HUES6 (cell line): ENCODE measurements around the gene RAB34.

Experiments
- H3K27ac ChIP-seq: 2 replicates; pipeline ENCODE4 v1.7.0; 2013; ENCODE audit warnings: low read depth, mild to moderate bottlenecking, low read length, inconsistent platforms
- H3K27me3 ChIP-seq: 2 replicates; pipeline ENCODE4 v1.6.1; 2013; ENCODE audit warnings: low read length; ENCODE audit not compliant: control insufficient read depth, insufficient read depth
- H3K36me3 ChIP-seq: 2 replicates; pipeline ENCODE4 v1.6.1; 2013; ENCODE audit warnings: low read length; ENCODE audit not compliant: control insufficient read depth, insufficient read depth
- H3K4me1 ChIP-seq: 2 replicates; pipeline ENCODE4 v1.6.1; 2013; ENCODE audit warnings: low read length; ENCODE audit not compliant: control insufficient read depth, insufficient read depth
- H3K4me3 ChIP-seq: 2 replicates; pipeline ENCODE4 v1.5.1; 2013; ENCODE audit warnings: low read depth, low read length
- H3K9ac ChIP-seq: one replicate; pipeline ENCODE4 v1.6.1; 2013; ENCODE audit warnings: mild to moderate bottlenecking, low read length
- H3K9me3 ChIP-seq: 2 replicates; pipeline ENCODE4 v1.6.1; 2013; ENCODE audit warnings: low read depth, low read length; ENCODE audit not compliant: control insufficient read depth, insufficient read depth

RAB34 gene

GRCh38 chr17:28703552-28704218, 14.0 kb downstream of the RAB34 start:
- Histone ChIP-seq H3K4me1 (peaks cover 8% of the 10 kb centered on the region), H3K27me3 (no peaks in the 10 kb centered on the region), H3K9me3 (no peaks in the 10 kb centered on the region), H3K27ac (no peak overlapping the region), H3K9ac (no peak overlapping the region), H3K36me3 (peaks cover 72% of the 10 kb centered on the region), H3K4me3 (no peak overlapping the region)

GRCh38 chr17:28702752-28703150, 14.9 kb downstream of the RAB34 start:
- Histone ChIP-seq H3K4me1 (peaks cover 8% of the 10 kb centered on the region), H3K9ac (no peak overlapping the region)

GRCh38 chr17:28702026-28702751, 15.5 kb downstream of the RAB34 start:
- Histone ChIP-seq H3K9ac (no peak overlapping the region), H3K4me3 (no peak overlapping the region), H3K4me1 (peaks cover 4% of the 10 kb centered on the region), H3K36me3 (peaks cover 87% of the 10 kb centered on the region), H3K27ac (no peak overlapping the region), H3K9me3 (no peaks in the 10 kb centered on the region), H3K27me3 (no peaks in the 10 kb centered on the region)

More at GRCh38 chr17:28702752-28703150, 14.9 kb downstream of the RAB34 start:
- H3K27me3 ChIP-seq, result no peaks in the 10 kb centered on the region
- no peaks in the 10 kb centered on the region for H3K9me3 ChIP-seq
- no peak overlapping the region for H3K27ac ChIP-seq
- H3K4me3 ChIP-seq, result no peak overlapping the region
- peaks cover 81% of the 10 kb centered on the region for H3K36me3 ChIP-seq

- Histone ChIP-seq H3K27me3 (no peaks in the 10 kb centered on the region), H3K4me3 (no peak overlapping the region), H3K9ac (no peak overlapping the region), H3K9me3 (no peaks in the 10 kb centered on the region), H3K27ac (no peak overlapping the region), H3K36me3 (peaks cover 94% of the 10 kb centered on the region), H3K4me1 (no peaks in the 10 kb centered on the region)
Measured at GRCh38 chr17:28700830-28701492, 16.7 kb downstream of the RAB34 start.

GRCh38 chr17:28700278-28700677, 17.4 kb downstream of the RAB34 start:
- peaks cover 99% of the 10 kb centered on the region for H3K36me3 ChIP-seq
- no peaks in the 10 kb centered on the region for H3K9me3 ChIP-seq
- H3K27me3 ChIP-seq, result no peaks in the 10 kb centered on the region
- H3K4me3 ChIP-seq, result no peak overlapping the region
- H3K27ac ChIP-seq, result no peak overlapping the region
- no peaks in the 10 kb centered on the region for H3K4me1 ChIP-seq
- no peak overlapping the region for H3K9ac ChIP-seq

- Histone ChIP-seq H3K36me3 (peaks cover 100% of the 10 kb centered on the region), H3K27me3 (no peaks in the 10 kb centered on the region), H3K9ac (no peak overlapping the region), H3K4me1 (no peaks in the 10 kb centered on the region), H3K4me3 (no peak overlapping the region), H3K27ac (no peak overlapping the region), H3K9me3 (no peaks in the 10 kb centered on the region)
Measured at GRCh38 chr17:28698253-28698941, 19.3 kb downstream of the RAB34 start.

- Histone ChIP-seq H3K36me3 (peaks cover 93% of the 10 kb centered on the region), H3K9ac (no peak overlapping the region), H3K9me3 (no peaks in the 10 kb centered on the region), H3K27ac (no peak overlapping the region), H3K4me1 (no peaks in the 10 kb centered on the region), H3K27me3 (no peaks in the 10 kb centered on the region), H3K4me3 (no peak overlapping the region)
Measured at GRCh38 chr17:28693869-28694268, 23.8 kb downstream of the RAB34 start.

GRCh38 chr17:28689011-28689410, 28.7 kb downstream of the RAB34 start:
- Histone ChIP-seq H3K9me3 (no peaks in the 10 kb centered on the region), H3K27me3 (no peaks in the 10 kb centered on the region), H3K9ac (no peak overlapping the region), H3K4me1 (no peaks in the 10 kb centered on the region), H3K36me3 (peaks cover 93% of the 10 kb centered on the region), H3K4me3 (no peak overlapping the region), H3K27ac (no peak overlapping the region)

GRCh38 chr17:28688481-28688880, 29.2 kb downstream of the RAB34 start:
- Histone ChIP-seq H3K9ac (no peak overlapping the region), H3K9me3 (no peaks in the 10 kb centered on the region), H3K27ac (no peak overlapping the region), H3K4me3 (no peak overlapping the region), H3K36me3 (peaks cover 91% of the 10 kb centered on the region), H3K27me3 (no peaks in the 10 kb centered on the region), H3K4me1 (no peaks in the 10 kb centered on the region)

GRCh38 chr17:28686296-28686695, 31.4 kb downstream of the RAB34 start:
- Histone ChIP-seq H3K27ac (no peak overlapping the region), H3K4me3 (no peak overlapping the region), H3K27me3 (no peaks in the 10 kb centered on the region), H3K36me3 (peaks cover 98% of the 10 kb centered on the region), H3K4me1 (no peaks in the 10 kb centered on the region), H3K9me3 (no peaks in the 10 kb centered on the region), H3K9ac (no peak overlapping the region)

GRCh38 chr17:28685366-28685765, 32.3 kb downstream of the RAB34 start:
- H3K36me3 ChIP-seq, result peaks cover 98% of the 10 kb centered on the region
- no peaks in the 10 kb centered on the region for H3K9me3 ChIP-seq
- H3K4me3 ChIP-seq, result no peak overlapping the region
- H3K4me1 ChIP-seq, result no peaks in the 10 kb centered on the region
- H3K27me3 ChIP-seq, result no peaks in the 10 kb centered on the region
- H3K27ac ChIP-seq, result no peak overlapping the region
- no peak overlapping the region for H3K9ac ChIP-seq
